Adrenal gland (tissue), 5 donors: Measurements from ENCODE around the gene SCG5.

ENCODE experiments used
- POLR2A ChIP-seq, 2 donors: fragments of 450-650 bp; IDR thresholded peaks; one replicate each; pipeline ENCODE4 v1.6.1; 2017; ENCODE audit warnings: antibody characterized with exemption in 2 of 2, mild to moderate bottlenecking in 2 of 2, moderate library complexity in 1 of 2
- TF ChIP-seq, protein P1 (sequence below), 6 experiments: fragments of 450-650 bp in 4 of 6; fragments of 200-600 bp in 2 of 6; sonication (generic) in 1 of 6; IDR thresholded peaks; 1 replicate in 5 of 6; 2 replicates in 1 of 6; pipeline versions ENCODE4 v1.5.1 to v1.8.0; 2016 to 2021; ENCODE audit warnings: antibody characterized with exemption in 6 of 6, mild to moderate bottlenecking in 2 of 6, moderate library complexity in 1 of 6
- donor health status: DM: no; HTN: no; CAD: no.

- TF ChIP-seq, protein P1, sequence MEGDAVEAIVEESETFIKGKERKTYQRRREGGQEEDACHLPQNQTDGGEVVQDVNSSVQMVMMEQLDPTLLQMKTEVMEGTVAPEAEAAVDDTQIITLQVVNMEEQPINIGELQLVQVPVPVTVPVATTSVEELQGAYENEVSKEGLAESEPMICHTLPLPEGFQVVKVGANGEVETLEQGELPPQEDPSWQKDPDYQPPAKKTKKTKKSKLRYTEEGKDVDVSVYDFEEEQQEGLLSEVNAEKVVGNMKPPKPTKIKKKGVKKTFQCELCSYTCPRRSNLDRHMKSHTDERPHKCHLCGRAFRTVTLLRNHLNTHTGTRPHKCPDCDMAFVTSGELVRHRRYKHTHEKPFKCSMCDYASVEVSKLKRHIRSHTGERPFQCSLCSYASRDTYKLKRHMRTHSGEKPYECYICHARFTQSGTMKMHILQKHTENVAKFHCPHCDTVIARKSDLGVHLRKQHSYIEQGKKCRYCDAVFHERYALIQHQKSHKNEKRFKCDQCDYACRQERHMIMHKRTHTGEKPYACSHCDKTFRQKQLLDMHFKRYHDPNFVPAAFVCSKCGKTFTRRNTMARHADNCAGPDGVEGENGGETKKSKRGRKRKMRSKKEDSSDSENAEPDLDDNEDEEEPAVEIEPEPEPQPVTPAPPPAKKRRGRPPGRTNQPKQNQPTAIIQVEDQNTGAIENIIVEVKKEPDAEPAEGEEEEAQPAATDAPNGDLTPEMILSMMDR (IDR thresholded peaks at IDR 0.05): no peak
- no peak for TF ChIP-seq POLR2A (IDR thresholded peaks at IDR 0.05)
Observed at GRCh38 chr15:32715276-32715675, 73.8 kb downstream of the SCG5 start.
